ENCODE data around the gene SPINK13. TPM values are rescaled to one million over a fixed set of nuclear protein-coding genes. Genes with fewer than 3 reads are reported as not detected.
A peak's percentile ranks its signal among the peaks of the same experiment; 100 is the strongest.
"Not testable (repeated sequence)": the region's sequence is repeated elsewhere in the genome, so short reads cannot be mapped to it uniquely, and the experiment has no call there.

SPINK13 gene
- total and polyA plus RNA-seq, 2 donors: 1.1 TPM; not detected in 1

GRCh38 chr5:148255456-148255855 lies 13.1 kb upstream of the SPINK13 start:
- H3K27ac ChIP-seq (ENCODE audit: low read depth in 1 of 2, low read length in 1 of 2): no peak overlapping the region
- no peaks in the 10 kb centered on the region for H3K4me1 ChIP-seq (ENCODE audit: control insufficient read depth in 2 of 2, insufficient read depth in 2 of 2, low read length in 2 of 2)
- H3K27me3 ChIP-seq (ENCODE audit: control insufficient read depth in 2 of 2, insufficient read depth in 1 of 2, low read length in 1 of 2): no peaks in the 10 kb centered on the region
- H3K9me3 ChIP-seq (ENCODE audit: control insufficient read depth in 2 of 2, insufficient read depth in 1 of 2, low read length in 1 of 2): no peaks in the 10 kb centered on the region
- DNase-seq (ENCODE audit: low read depth in 6 of 9, low spot score in 9 of 9): no peak
- no peaks in the 10 kb centered on the region for H3K36me3 ChIP-seq (ENCODE audit: control insufficient read depth in 2 of 2, insufficient read depth in 2 of 2, low read length in 1 of 2)
- H3K4me3 ChIP-seq (ENCODE audit: low read length in 2 of 2): no peak overlapping the region

- no peak overlapping the region for H3K4me3 ChIP-seq (ENCODE audit: low read length in 2 of 2)
- no peak for DNase-seq (ENCODE audit: low read depth in 6 of 9, low spot score in 9 of 9)
- WGBS: 74% methylated on average over 2 of the region's 2 CpGs
- no peaks in the 10 kb centered on the region for H3K9me3 ChIP-seq (ENCODE audit: control insufficient read depth in 2 of 2, insufficient read depth in 1 of 2, low read length in 1 of 2)
- H3K27ac ChIP-seq (ENCODE audit: low read depth in 1 of 2, low read length in 1 of 2): no peak overlapping the region
- H3K4me1 ChIP-seq (ENCODE audit: control insufficient read depth in 2 of 2, insufficient read depth in 2 of 2, low read length in 2 of 2): no peaks in the 10 kb centered on the region
- H3K36me3 ChIP-seq (ENCODE audit: control insufficient read depth in 2 of 2, insufficient read depth in 2 of 2, low read length in 1 of 2): no peaks in the 10 kb centered on the region
- no peaks in the 10 kb centered on the region for H3K27me3 ChIP-seq (ENCODE audit: control insufficient read depth in 2 of 2, insufficient read depth in 1 of 2, low read length in 1 of 2)
These were observed 9.3 kb upstream of the SPINK13 start for GRCh38 chr5:148259288-148259687.

- no peaks in the 10 kb centered on the region for H3K36me3 ChIP-seq (ENCODE audit: control insufficient read depth in 2 of 2, insufficient read depth in 2 of 2, low read length in 1 of 2)
- H3K27me3 ChIP-seq (ENCODE audit: control insufficient read depth in 2 of 2, insufficient read depth in 1 of 2, low read length in 1 of 2): no peaks in the 10 kb centered on the region
- no peak overlapping the region for H3K4me3 ChIP-seq (ENCODE audit: low read length in 2 of 2)
- H3K9me3 ChIP-seq (ENCODE audit: control insufficient read depth in 2 of 2, insufficient read depth in 1 of 2, low read length in 1 of 2): no peaks in the 10 kb centered on the region
- no peak for DNase-seq (ENCODE audit: low read depth in 6 of 9, low spot score in 9 of 9)
- no peak overlapping the region for H3K27ac ChIP-seq (ENCODE audit: low read depth in 1 of 2, low read length in 1 of 2)
- no peaks in the 10 kb centered on the region for H3K4me1 ChIP-seq (ENCODE audit: control insufficient read depth in 2 of 2, insufficient read depth in 2 of 2, low read length in 2 of 2)
These were observed 7.4 kb upstream of the SPINK13 start for GRCh38 chr5:148261221-148261620.

DNA sequence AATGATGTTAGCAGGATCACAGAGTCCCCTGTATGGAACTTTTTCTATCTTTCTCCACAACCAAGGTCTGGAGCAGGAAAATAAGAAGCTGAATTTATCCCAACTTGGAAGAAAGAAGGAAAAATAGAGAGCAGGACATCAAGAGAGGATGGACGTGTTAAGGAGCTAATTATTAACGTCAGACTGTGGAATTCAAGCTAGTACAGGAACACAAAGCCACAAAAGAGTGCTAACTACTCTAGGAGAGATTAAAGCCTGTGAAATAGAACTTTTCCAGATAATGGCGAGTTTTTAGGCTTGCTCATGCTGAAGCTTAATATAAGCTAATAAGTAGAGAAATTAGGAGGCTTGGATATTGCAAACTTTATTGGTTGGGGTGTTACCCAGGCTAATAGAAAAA lies 632 bp upstream of the SPINK13 start:
- no peak overlapping the region for H3K4me3 ChIP-seq (ENCODE audit: low read length in 2 of 2)
- DNase-seq (ENCODE audit: low read depth in 6 of 9, low spot score in 9 of 9): no peak
- no peaks in the 10 kb centered on the region for H3K4me1 ChIP-seq (ENCODE audit: control insufficient read depth in 2 of 2, insufficient read depth in 2 of 2, low read length in 2 of 2)
- H3K27me3 ChIP-seq (ENCODE audit: control insufficient read depth in 2 of 2, insufficient read depth in 1 of 2, low read length in 1 of 2): no peaks in the 10 kb centered on the region
- no peaks in the 10 kb centered on the region for H3K36me3 ChIP-seq (ENCODE audit: control insufficient read depth in 2 of 2, insufficient read depth in 2 of 2, low read length in 1 of 2)
- H3K9me3 ChIP-seq (ENCODE audit: control insufficient read depth in 2 of 2, insufficient read depth in 1 of 2, low read length in 1 of 2): no peaks in the 10 kb centered on the region
- 85% methylated on average over 3 of the region's 3 CpGs for WGBS
- H3K27ac ChIP-seq (ENCODE audit: low read depth in 1 of 2, low read length in 1 of 2): no peak overlapping the region

GRCh38 chr5:148275129-148275528 lies 6.5 kb downstream of the SPINK13 start:
- H3K27me3 ChIP-seq (ENCODE audit: control insufficient read depth in 2 of 2, insufficient read depth in 1 of 2, low read length in 1 of 2); H3K9me3 ChIP-seq (ENCODE audit: control insufficient read depth in 2 of 2, insufficient read depth in 1 of 2, low read length in 1 of 2); H3K27ac ChIP-seq (ENCODE audit: low read depth in 1 of 2, low read length in 1 of 2); H3K4me3 ChIP-seq (ENCODE audit: low read length in 2 of 2); H3K4me1 ChIP-seq (ENCODE audit: control insufficient read depth in 2 of 2, insufficient read depth in 2 of 2, low read length in 2 of 2); H3K36me3 ChIP-seq (ENCODE audit: control insufficient read depth in 2 of 2, insufficient read depth in 2 of 2, low read length in 1 of 2); DNase-seq (ENCODE audit: low read depth in 6 of 9, low spot score in 9 of 9): not testable (repeated sequence)
- WGBS: 96% methylated on average over 2 of the region's 2 CpGs

- H3K4me1 ChIP-seq (ENCODE audit: control insufficient read depth in 2 of 2, insufficient read depth in 2 of 2, low read length in 2 of 2); DNase-seq (ENCODE audit: low read depth in 6 of 9, low spot score in 9 of 9); H3K4me3 ChIP-seq (ENCODE audit: low read length in 2 of 2); H3K36me3 ChIP-seq (ENCODE audit: control insufficient read depth in 2 of 2, insufficient read depth in 2 of 2, low read length in 1 of 2); H3K27me3 ChIP-seq (ENCODE audit: control insufficient read depth in 2 of 2, insufficient read depth in 1 of 2, low read length in 1 of 2); H3K27ac ChIP-seq (ENCODE audit: low read depth in 1 of 2, low read length in 1 of 2); H3K9me3 ChIP-seq (ENCODE audit: control insufficient read depth in 2 of 2, insufficient read depth in 1 of 2, low read length in 1 of 2): not testable (repeated sequence)
- WGBS: 63% methylated on average over 5 of the region's 5 CpGs
These were observed 12.3 kb downstream of the SPINK13 start for GRCh38 chr5:148280893-148281292.

- not testable (repeated sequence) for H3K4me3 ChIP-seq (ENCODE audit: low read length in 2 of 2); H3K27ac ChIP-seq (ENCODE audit: low read depth in 1 of 2, low read length in 1 of 2); H3K36me3 ChIP-seq (ENCODE audit: control insufficient read depth in 2 of 2, insufficient read depth in 2 of 2, low read length in 1 of 2); H3K4me1 ChIP-seq (ENCODE audit: control insufficient read depth in 2 of 2, insufficient read depth in 2 of 2, low read length in 2 of 2); H3K9me3 ChIP-seq (ENCODE audit: control insufficient read depth in 2 of 2, insufficient read depth in 1 of 2, low read length in 1 of 2); H3K27me3 ChIP-seq (ENCODE audit: control insufficient read depth in 2 of 2, insufficient read depth in 1 of 2, low read length in 1 of 2); DNase-seq (ENCODE audit: low read depth in 6 of 9, low spot score in 9 of 9)
- WGBS: 96% methylated on average over 4 of the region's 4 CpGs
These were observed 12.7 kb downstream of the SPINK13 start for GRCh38 chr5:148281336-148281735.

DNA sequence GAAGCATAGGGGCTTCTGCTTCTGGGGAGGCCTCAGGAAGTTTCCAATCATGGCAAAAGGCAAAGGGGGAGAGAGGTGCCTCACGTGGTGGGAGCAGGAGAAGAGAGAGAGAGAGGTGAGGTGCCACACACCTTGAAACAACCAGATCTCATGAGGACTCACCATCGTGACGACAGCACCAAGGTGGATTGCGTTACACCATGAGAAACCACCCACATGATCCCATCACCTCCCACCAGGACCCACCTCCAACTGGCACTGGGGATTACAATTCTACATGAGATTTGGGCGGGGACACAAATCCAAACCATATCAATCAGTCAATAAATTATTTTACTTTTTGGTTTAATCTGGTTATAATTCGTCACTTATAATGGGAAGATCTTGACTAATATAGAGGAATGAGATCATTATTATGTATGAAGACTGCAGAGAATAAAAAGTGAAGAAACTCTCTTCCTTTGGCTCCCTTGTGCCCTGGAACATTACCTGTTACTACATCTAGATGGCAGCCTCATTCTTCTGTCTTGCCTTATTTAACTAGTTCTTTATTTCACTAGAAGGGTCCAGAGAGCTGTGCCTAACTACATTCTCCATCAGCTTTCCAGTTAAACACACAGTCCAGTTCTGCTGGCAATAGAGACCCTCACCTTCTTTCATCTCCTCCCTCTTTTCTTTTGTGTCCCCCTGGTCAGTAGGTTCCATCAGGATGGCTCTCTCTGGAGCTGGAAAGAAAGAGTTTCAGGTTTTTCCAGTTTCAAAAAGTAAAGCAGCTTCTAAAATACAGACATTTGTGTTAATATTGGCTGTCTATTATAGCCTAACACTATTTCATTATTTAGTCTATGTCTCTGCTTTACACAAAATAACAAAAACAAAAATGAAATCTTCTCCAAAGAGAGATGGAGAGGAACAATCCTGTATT lies 21.9 kb downstream of the SPINK13 start:
- H3K4me3 ChIP-seq (ENCODE audit: low read length in 2 of 2): no peak overlapping the region
- WGBS: 77% methylated on average over 6 of the region's 6 CpGs
- DNase-seq (ENCODE audit: low read depth in 6 of 9, low spot score in 9 of 9): peak in 2 of 9 donors; percentile 0 to 20
- no peaks in the 10 kb centered on the region for H3K27me3 ChIP-seq (ENCODE audit: control insufficient read depth in 2 of 2, insufficient read depth in 1 of 2, low read length in 1 of 2)
- H3K27ac ChIP-seq (ENCODE audit: low read depth in 1 of 2, low read length in 1 of 2): no peak overlapping the region
- no peaks in the 10 kb centered on the region for H3K9me3 ChIP-seq (ENCODE audit: control insufficient read depth in 2 of 2, insufficient read depth in 1 of 2, low read length in 1 of 2)
- no peaks in the 10 kb centered on the region for H3K36me3 ChIP-seq (ENCODE audit: control insufficient read depth in 2 of 2, insufficient read depth in 2 of 2, low read length in 1 of 2)
- no peaks in the 10 kb centered on the region for H3K4me1 ChIP-seq (ENCODE audit: control insufficient read depth in 2 of 2, insufficient read depth in 2 of 2, low read length in 2 of 2)

DNA sequence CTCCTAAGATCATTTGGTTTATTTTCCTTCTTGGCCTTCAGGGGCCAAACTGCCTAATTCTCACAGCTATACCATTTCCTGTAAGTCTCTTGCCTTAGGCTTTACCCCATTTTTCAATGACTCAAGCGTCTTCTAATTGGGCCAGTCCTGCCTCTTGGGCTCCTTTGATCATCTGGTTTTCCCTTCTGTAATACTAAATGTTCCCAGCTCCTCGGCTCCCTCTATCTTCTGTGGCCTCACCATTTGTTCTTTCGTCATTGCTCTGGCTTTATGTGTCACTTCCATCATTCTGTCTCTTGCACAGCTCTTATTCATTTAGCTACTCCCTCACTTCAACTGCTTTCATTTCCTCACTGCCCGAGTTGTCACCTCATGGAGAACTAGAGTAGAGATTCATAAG lies 29.1 kb downstream of the SPINK13 start:
- no peak for DNase-seq (ENCODE audit: low read depth in 6 of 9, low spot score in 9 of 9)

More for the DNA sequence above, 29.1 kb downstream of the SPINK13 start:
- H3K4me3 ChIP-seq (ENCODE audit: low read length in 2 of 2): no peak overlapping the region
- H3K36me3 ChIP-seq (ENCODE audit: control insufficient read depth in 2 of 2, insufficient read depth in 2 of 2, low read length in 1 of 2): no peaks in the 10 kb centered on the region
- H3K27ac ChIP-seq (ENCODE audit: low read depth in 1 of 2, low read length in 1 of 2): no peak overlapping the region
- H3K4me1 ChIP-seq (ENCODE audit: control insufficient read depth in 2 of 2, insufficient read depth in 2 of 2, low read length in 2 of 2): no peaks in the 10 kb centered on the region
- H3K27me3 ChIP-seq (ENCODE audit: control insufficient read depth in 2 of 2, insufficient read depth in 1 of 2, low read length in 1 of 2): no peaks in the 10 kb centered on the region
- no peaks in the 10 kb centered on the region for H3K9me3 ChIP-seq (ENCODE audit: control insufficient read depth in 2 of 2, insufficient read depth in 1 of 2, low read length in 1 of 2)
- 90% methylated on average over 4 of the region's 4 CpGs for WGBS

Measured in thymus (tissue), 11 donors.